C4-2B (cell line): Measurements from ENCODE around the gene LIX1.

Experiments
- H3K27ac ChIP-seq: fragments of 450-650 bp; 2 replicates; pipeline ENCODE4 v1.5.1; 2017
- ZFX ChIP-seq: fragments of 450-650 bp; IDR thresholded peaks from 2 replicates; pipeline ENCODE4 v1.6.1; 2017
- TF ChIP-seq, protein P1 (sequence below): fragments of 450-650 bp; conservative IDR thresholded peaks from 2 replicates; pipeline ENCODE4 v1.5.1; 2017; ENCODE audit warnings: mild to moderate bottlenecking

LIX1 gene

DNA sequence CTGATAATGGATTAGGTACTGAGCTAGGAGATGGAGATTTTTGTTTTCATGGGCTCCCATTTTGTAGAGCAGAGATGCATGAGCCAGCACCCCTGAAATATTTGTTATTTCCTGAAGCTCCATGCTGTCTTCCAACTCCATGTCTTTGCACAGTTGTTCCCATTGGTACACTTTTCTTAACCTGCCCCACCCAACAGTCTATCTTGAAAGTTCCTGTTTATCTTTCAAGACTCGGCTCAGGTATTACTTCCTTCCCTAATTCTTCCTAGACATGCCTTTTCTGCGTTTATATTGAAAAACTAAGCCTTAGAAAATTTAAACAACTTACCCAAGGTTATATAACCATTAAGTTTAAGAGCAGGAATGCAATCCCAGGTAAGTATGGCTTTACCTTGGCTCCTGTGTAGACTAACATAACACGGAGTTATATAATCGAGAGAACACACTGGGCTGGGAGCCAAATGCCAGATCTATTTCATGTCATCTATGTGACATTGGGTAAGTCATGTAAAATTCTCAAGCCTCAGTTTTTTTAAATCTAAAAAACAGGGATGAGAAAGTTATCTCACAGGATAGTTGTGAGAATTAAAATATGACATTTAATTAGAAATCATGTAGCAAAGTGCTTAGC, 67.4 kb downstream of the LIX1 start:
- no peak overlapping the region for H3K27ac ChIP-seq
- no peak for TF ChIP-seq ZFX
- TF ChIP-seq, protein P1, sequence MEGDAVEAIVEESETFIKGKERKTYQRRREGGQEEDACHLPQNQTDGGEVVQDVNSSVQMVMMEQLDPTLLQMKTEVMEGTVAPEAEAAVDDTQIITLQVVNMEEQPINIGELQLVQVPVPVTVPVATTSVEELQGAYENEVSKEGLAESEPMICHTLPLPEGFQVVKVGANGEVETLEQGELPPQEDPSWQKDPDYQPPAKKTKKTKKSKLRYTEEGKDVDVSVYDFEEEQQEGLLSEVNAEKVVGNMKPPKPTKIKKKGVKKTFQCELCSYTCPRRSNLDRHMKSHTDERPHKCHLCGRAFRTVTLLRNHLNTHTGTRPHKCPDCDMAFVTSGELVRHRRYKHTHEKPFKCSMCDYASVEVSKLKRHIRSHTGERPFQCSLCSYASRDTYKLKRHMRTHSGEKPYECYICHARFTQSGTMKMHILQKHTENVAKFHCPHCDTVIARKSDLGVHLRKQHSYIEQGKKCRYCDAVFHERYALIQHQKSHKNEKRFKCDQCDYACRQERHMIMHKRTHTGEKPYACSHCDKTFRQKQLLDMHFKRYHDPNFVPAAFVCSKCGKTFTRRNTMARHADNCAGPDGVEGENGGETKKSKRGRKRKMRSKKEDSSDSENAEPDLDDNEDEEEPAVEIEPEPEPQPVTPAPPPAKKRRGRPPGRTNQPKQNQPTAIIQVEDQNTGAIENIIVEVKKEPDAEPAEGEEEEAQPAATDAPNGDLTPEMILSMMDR = no peak

DNA sequence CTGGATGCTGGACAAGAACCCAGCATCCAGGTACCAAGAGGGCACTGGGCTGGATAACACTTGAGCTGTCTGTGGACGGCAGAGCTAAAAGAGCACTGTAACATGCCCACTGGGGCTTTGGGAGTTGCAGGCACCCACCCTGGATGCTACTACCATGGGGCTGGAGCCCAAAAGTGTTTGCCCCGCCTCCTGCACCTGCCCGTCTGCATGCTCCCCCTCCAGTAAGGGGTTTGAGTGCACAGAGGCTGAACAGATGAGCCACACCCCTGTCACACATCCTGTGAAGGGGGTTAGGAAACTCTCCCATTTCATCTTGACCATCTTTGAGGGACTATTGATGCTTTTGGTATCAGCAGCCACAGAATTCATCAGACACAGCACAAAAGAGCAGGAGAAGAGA, 69.0 kb downstream of the LIX1 start:
- TF ChIP-seq ZFX = no peak
- TF ChIP-seq, protein P1 = no peak
- H3K27ac ChIP-seq = no peak overlapping the region

DNA sequence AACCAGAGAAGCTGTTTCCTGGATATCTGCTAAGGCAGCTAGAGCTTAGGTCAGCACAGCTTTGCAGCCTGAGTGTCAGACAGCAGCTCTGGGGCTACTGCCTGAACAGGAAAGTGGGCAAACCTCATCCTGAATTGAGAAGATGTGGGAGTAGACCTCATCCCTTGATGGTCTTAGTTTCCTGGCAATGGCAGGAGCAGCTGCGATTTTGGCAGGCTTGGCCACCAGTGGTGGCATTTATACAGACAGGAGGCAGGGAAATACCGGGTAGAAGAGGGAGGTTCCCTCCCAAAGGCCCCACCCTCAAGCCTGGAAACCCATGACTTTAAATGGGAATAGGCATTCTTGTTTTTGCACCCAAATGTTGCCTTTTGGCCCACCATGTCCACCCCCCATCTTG, 69.7 kb downstream of the LIX1 start:
- TF ChIP-seq, protein P1 = no peak
- no peak for TF ChIP-seq ZFX
- H3K27ac ChIP-seq = no peak overlapping the region

DNA sequence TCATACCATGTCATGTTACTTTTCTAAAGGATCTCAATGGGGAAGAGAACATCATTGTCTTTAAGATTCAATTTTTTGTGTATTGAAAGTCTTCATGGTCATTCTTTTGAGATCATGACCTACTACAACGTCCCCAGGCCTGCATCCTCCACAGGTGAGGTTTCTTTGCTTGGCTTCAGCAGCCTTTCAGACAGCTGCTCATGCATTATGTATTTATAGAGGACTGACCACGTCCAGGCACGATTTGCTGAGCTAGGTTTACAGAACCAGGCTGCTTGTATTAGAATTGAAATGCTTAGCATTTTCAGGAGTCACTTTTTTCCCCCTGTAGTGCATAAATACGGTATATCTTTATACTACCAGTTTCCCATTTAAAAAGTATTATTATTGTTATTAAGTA, 70.4 kb downstream of the LIX1 start:
- TF ChIP-seq, protein P1 = no peak
- TF ChIP-seq ZFX = no peak
- no peak overlapping the region for H3K27ac ChIP-seq

DNA sequence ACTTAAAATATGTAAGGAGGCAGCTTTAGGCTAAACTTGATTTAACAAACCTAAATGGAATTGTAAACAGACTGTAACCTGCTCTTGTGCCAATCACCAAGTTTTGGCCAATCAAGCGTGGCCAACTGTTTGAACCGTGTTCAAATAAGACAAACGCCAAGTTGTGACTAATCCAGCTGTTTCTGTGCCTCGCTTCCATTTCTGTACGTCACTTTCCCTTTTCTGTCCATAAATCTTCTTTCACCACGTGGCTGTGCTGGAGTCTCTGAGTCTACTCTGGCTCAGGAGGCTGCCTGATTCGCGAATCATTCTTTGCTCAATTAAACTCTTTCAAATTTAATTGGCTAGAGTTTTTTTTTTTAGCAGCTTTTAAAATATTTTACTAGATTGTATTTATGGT, 71.3 kb downstream of the LIX1 start:
- TF ChIP-seq, protein P1 = no peak
- TF ChIP-seq ZFX = no peak
- H3K27ac ChIP-seq = no peak overlapping the region

DNA sequence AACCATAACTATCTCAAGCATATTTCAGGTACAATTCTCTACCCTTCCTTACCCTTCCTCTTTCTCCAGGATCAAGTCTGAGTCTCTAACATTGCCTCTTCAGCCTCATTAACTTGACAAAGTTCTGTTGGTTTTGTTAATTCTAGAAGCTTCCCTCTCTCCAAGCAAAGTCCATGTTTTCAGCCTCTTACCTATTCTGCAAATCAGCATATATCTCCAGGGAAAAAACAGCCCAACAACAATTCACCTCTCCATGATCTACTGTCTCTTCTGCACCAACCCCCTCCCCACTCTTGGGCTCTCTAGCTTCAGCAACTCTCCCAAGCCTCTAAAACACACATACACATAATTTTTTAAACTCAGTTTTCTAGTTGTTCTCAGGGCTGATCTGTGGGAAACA, 72.2 kb downstream of the LIX1 start:
- TF ChIP-seq, protein P1 = no peak
- no peak for TF ChIP-seq ZFX
- no peak overlapping the region for H3K27ac ChIP-seq

DNA sequence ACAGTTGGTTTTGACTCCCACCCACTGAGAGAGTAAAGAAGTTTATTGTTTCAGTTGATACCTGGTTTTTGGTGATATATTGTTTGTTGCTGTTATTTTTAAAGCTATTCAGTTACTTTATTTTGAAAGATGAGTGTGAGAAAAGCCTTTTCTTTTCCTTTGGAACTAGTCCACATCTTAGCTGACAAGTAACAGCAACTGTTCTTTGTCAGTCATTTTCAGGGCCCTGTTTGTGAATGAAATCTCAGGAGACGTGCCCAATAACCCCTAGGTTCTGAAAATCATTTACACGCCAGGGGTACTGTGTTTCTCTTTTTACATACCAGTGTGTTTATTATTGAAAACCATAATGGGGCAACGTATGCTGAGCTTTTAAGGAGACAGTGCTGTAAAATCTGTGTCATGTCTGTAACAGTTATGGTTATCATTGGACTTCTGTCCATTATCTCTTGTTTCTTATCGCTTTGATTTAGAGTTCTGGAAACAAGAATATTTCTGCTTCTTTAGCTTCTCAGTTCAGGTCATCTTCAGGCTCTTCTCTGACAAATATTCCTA, 75.0 kb downstream of the LIX1 start:
- no peak overlapping the region for H3K27ac ChIP-seq
- TF ChIP-seq, protein P1 = no peak
- TF ChIP-seq ZFX = no peak
